IMR-90 (cell line): Measurements from ENCODE around the gene NADSYN1. TPM values are rescaled to one million over a fixed set of nuclear protein-coding genes. Genes with fewer than 3 reads are reported as not detected.

Source experiments
- ATAC-seq: fragments of 200-7000 bp; cut with Tn5 transposase; 2 replicates; pipeline ENCODE4 v1.9.1; 2020; ENCODE audit warnings: low read depth, mild to moderate bottlenecking, moderate library complexity
- BruUV-seq: library from RNA; stranded (reverse); fragments of 400-500 nt; replicated peaks from 2 replicates; lab custom pipeline; 2021; lab: Mats Ljungman, UMichigan
- CTCF ChIA-PET: fragments of 300-600 bp; formaldehyde crosslinking; extraction: SDS; loops from one replicate; lab custom pipeline; 2021; ENCODE audit warnings: antibody characterized with exemption; lab: Yijun Ruan, JAX
- POLR2A ChIA-PET: fragments of 300-600 bp; sonication (Branson Sonifier 250); formaldehyde crosslinking; loops from one replicate; lab custom pipeline; 2022; ENCODE audit warnings: antibody characterized with exemption; ENCODE audit not compliant: unreplicated experiment; lab: Charles Lee
- DNase-seq: peaks from one replicate; pipeline ENCODE4 v3.0.0; 2013
- H2AFZ ChIP-seq: replicated peaks from 2 replicates; pipeline ENCODE3; 2013; ENCODE audit warnings: low read length, mild to moderate bottlenecking; ENCODE audit not compliant: poor library complexity
- H2AK5ac ChIP-seq: 2 replicates; pipeline ENCODE4 v1.6.1; 2013; ENCODE audit warnings: low read depth, low read length, inconsistent platforms
- H2AK9ac ChIP-seq: replicated peaks from 2 replicates; pipeline ENCODE3; 2013; ENCODE audit warnings: mild to moderate bottlenecking, low read depth, low read length, moderate library complexity; ENCODE audit not compliant: poor library complexity
- H2BK120ac ChIP-seq: 2 replicates; pipeline ENCODE4 v1.6.1; 2013; ENCODE audit warnings: low read depth, low read length, inconsistent platforms
- H2BK15ac ChIP-seq: 3 replicates; pipeline ENCODE4 v1.6.1; 2013; ENCODE audit warnings: low read depth, low read length, inconsistent platforms
- H2BK20ac ChIP-seq: 2 replicates; pipeline ENCODE4 v1.6.1; 2013; ENCODE audit warnings: low read depth, mild to moderate bottlenecking, inconsistent platforms, low read length, moderate library complexity
- H2BK5ac ChIP-seq: 2 replicates; pipeline ENCODE4 v1.6.1; 2013; ENCODE audit warnings: mild to moderate bottlenecking, low read depth, low read length, inconsistent platforms; ENCODE audit not compliant: poor library complexity, severe bottlenecking
- H3K14ac ChIP-seq: replicated peaks from 2 replicates; pipeline ENCODE4 v1.6.1; 2013; ENCODE audit warnings: low read depth, low read length, inconsistent platforms
- H3K18ac ChIP-seq: 2 replicates; pipeline ENCODE4 v1.6.1; 2013; ENCODE audit warnings: low read depth, low read length, control low read depth
- H3K23ac ChIP-seq: 2 replicates; pipeline ENCODE4 v1.6.1; 2013; ENCODE audit warnings: low read depth, low read length, inconsistent platforms
- H3K27ac ChIP-seq: 2 replicates; pipeline ENCODE4 v1.5.1; 2013; ENCODE audit warnings: mild to moderate bottlenecking, control low read depth, low read length; ENCODE audit not compliant: insufficient read depth
- H3K27me3 ChIP-seq: 2 replicates; pipeline ENCODE4 v1.6.1; 2013; ENCODE audit warnings: low read length; ENCODE audit not compliant: control insufficient read depth, insufficient read depth
- H3K36me3 ChIP-seq: 2 replicates; pipeline ENCODE4 v1.6.1; 2013; ENCODE audit warnings: low read length, mixed read lengths; ENCODE audit not compliant: control insufficient read depth, insufficient read depth
- H3K4ac ChIP-seq: 2 replicates; pipeline ENCODE4 v1.6.1; 2013; ENCODE audit warnings: low read depth, low read length, inconsistent platforms
- H3K4me1 ChIP-seq: 2 replicates; pipeline ENCODE4 v1.6.1; 2013; ENCODE audit warnings: low read length, mixed read lengths; ENCODE audit not compliant: control insufficient read depth, insufficient read depth
- H3K4me2 ChIP-seq: 2 replicates; pipeline ENCODE4 v1.6.1; 2013; ENCODE audit warnings: low read depth, mild to moderate bottlenecking, control low read depth, low read length, moderate library complexity
- H3K4me3 ChIP-seq: 2 replicates; pipeline ENCODE4 v1.5.1; 2013; ENCODE audit warnings: low read depth, mild to moderate bottlenecking, control low read depth, low read length, moderate library complexity; ENCODE audit not compliant: insufficient read depth
- H3K56ac ChIP-seq: 2 replicates; pipeline ENCODE4 v1.6.1; 2013; ENCODE audit warnings: low read length, inconsistent platforms; ENCODE audit not compliant: insufficient read depth; ENCODE audit errors: extremely low read depth
- H3K79me1 ChIP-seq, 2 experiments: 2 replicates each; pipeline ENCODE4 v1.6.1; 2013; ENCODE audit warnings: low read length in 2 of 2, inconsistent platforms in 1 of 2, low read depth in 1 of 2
- H3K9ac ChIP-seq: 2 replicates; pipeline ENCODE4 v1.6.1; 2013; ENCODE audit warnings: low read depth, low read length, control low read depth
- H3K9me1 ChIP-seq: 2 replicates; pipeline ENCODE4 v1.6.1; 2013; ENCODE audit warnings: low read length, inconsistent platforms; ENCODE audit not compliant: insufficient read depth
- H3K9me3 ChIP-seq: 2 replicates; pipeline ENCODE4 v1.6.1; 2013; ENCODE audit warnings: low read length; ENCODE audit not compliant: control insufficient read depth, insufficient read depth
- H4K20me1 ChIP-seq: 2 replicates; pipeline ENCODE4 v1.6.1; 2013; ENCODE audit warnings: low read length, inconsistent platforms; ENCODE audit not compliant: insufficient read depth
- H4K5ac ChIP-seq: 2 replicates; pipeline ENCODE4 v1.6.1; 2013; ENCODE audit warnings: mild to moderate bottlenecking, low read depth, low read length, control low read depth
- H4K8ac ChIP-seq, 2 experiments: 2 replicates each; pipeline ENCODE4 v1.6.1; 2013; ENCODE audit warnings: low read depth in 2 of 2, low read length in 2 of 2, control low read depth in 1 of 2, inconsistent platforms in 1 of 2
- H4K91ac ChIP-seq: 2 replicates; pipeline ENCODE4 v1.6.1; 2013; ENCODE audit warnings: low read depth, low read length, inconsistent platforms; ENCODE audit not compliant: insufficient read depth
- BHLHE40 ChIP-seq: fragments of 150-350 bp; IDR thresholded peaks from 2 replicates; pipeline ENCODE4 v1.6.1; 2016; ENCODE audit warnings: mild to moderate bottlenecking, low read depth, low read length
- CEBPB ChIP-seq: IDR thresholded peaks from 2 replicates; pipeline ENCODE4 v1.6.1; 2012; ENCODE audit warnings: low read depth, low read length, improper control_type of control experiment
- CHD1 ChIP-seq: IDR thresholded peaks from 2 replicates; pipeline ENCODE4 v1.6.1; 2012; ENCODE audit warnings: low read depth, low read length, improper control_type of control experiment
- FOS ChIP-seq: fragments of 150-350 bp; IDR thresholded peaks from 2 replicates; pipeline ENCODE4 v1.6.1; 2016; ENCODE audit warnings: low read depth, low read length
- MAFK ChIP-seq: IDR thresholded peaks from 2 replicates; pipeline ENCODE4 v1.6.1; 2012; ENCODE audit warnings: low read depth, low read length, improper control_type of control experiment
- MAZ ChIP-seq: IDR thresholded peaks from 2 replicates; pipeline ENCODE4 v1.6.1; 2012; ENCODE audit warnings: low read depth, mild to moderate bottlenecking, low read length, improper control_type of control experiment, moderate library complexity, borderline replicate concordance
- MXI1 ChIP-seq: IDR thresholded peaks from 2 replicates; pipeline ENCODE4 v1.6.1; 2012; ENCODE audit warnings: low read depth, mild to moderate bottlenecking, low read length, moderate library complexity, borderline replicate concordance
- POLR2A ChIP-seq: IDR thresholded peaks from 2 replicates; pipeline ENCODE4 v1.6.1; 2012; ENCODE audit warnings: mild to moderate bottlenecking, low read depth, low read length
- RCOR1 ChIP-seq: IDR thresholded peaks from 2 replicates; pipeline ENCODE4 v1.6.1; 2012; ENCODE audit warnings: mild to moderate bottlenecking, low read length, improper control_type of control experiment; ENCODE audit not compliant: insufficient replicate concordance
- RFX5 ChIP-seq: IDR thresholded peaks from 2 replicates; pipeline ENCODE4 v1.8.0; 2012; ENCODE audit warnings: low read depth, mild to moderate bottlenecking, low read length, moderate library complexity
- SMC3 ChIP-seq: fragments of 150-350 bp; IDR thresholded peaks from 2 replicates; pipeline ENCODE4 v1.6.1; 2016; ENCODE audit warnings: low read depth, mild to moderate bottlenecking, antibody characterized with exemption, low read length, moderate library complexity
- WGBS, 2 experiments: methylation state at CpG; one replicate each; pipeline versions ENCODE4 v1.1.5 to v1.1.7; 2013; ENCODE audit warnings: missing lambda C conversion rate in 2 of 2; ENCODE audit not compliant: insufficient read length in 1 of 2; ENCODE audit errors: extremely low coverage in 2 of 2; 5-methylcytosine and 5-hydroxymethylcytosine counted together
- dilution Hi-C: fragments of 300-500 bp; cut with HindIII; formaldehyde crosslinking; loops from one replicate; pipeline ENCODE4 v1.14.3; 2018; ENCODE audit warnings: low sequenced_read_pairs; ENCODE audit not compliant: unreplicated experiment
- in situ Hi-C: fragments of 300-500 bp; cut with MboI; formaldehyde crosslinking; loops from 3 replicates; pipeline ENCODE4 v1.14.3; 2019; ENCODE audit warnings: low sequenced_read_pairs, inconsistent platforms, mixed read lengths
- intact Hi-C: fragments of 100-400 bp; cut with micrococcal nuclease; formaldehyde crosslinking; loops from 2 replicates; pipeline ENCODE4 v1.10.0; 2022
- polyA plus RNA-seq, 3 experiments: library from polyadenylated mRNA; depleted of rRNA; stranded (reverse); fragments of >200 nt; gene quantifications; 2 replicates each; pipeline ENCODE4 v1.2.3, GENCODE V29; 2012; ENCODE audit warnings: low replicate concordance in 1 of 3
- total RNA-seq: library from RNA; depleted of rRNA; stranded (reverse); fragments of >200 nt; gene quantifications from 2 replicates; pipeline ENCODE4 v1.2.3, GENCODE V29; 2012
- TF ChIP-seq, protein P1 (sequence below): conservative IDR thresholded peaks from 2 replicates; pipeline ENCODE4 v1.5.1; 2012; ENCODE audit warnings: mild to moderate bottlenecking, low read depth, low read length, improper control_type of control experiment
- TF ChIP-seq, protein P2 (sequence below): fragments of 150-350 bp; IDR thresholded peaks from 2 replicates; pipeline ENCODE4 v1.6.1; 2017; ENCODE audit warnings: mild to moderate bottlenecking, antibody characterized with exemption, low read length, low read depth

NADSYN1 gene
- total and polyA plus RNA-seq, 2 of the 4 experiments (the other 2 are of a cell fraction) = 69.5 to 70.4 TPM

DNA sequence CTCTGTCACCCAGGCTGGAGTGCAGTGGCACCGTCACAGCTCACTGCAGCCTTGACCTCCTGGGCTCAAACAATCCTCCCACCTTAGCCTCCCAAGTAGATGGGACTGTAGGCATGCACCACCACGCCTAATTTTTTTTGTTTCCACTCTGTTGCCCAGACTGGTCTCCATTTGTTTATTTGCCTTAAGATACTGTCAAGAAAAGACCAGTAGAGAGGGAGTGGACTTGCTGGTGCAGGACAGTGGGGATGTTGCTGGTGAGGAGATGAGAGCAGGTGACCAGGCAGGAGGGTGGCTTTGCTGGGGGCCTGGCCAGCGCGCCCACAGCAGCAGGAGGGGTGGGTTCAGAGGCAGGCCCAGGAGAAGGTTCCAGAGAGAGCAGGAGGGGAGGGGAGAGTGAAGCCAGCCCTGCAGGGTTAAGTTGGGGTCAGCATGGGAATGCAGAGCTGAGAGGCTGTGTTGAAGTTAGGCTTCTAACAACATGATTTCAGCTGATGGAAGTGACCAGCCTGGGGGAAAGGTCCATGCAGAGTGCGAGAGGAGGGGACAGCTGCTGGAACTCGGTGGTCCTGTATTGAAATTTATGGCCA lies 35.8 kb downstream of the NADSYN1 start:
- H3K4ac ChIP-seq = no peak overlapping the region
- BruUV-seq = no TSS peak
- no peak overlapping the region for H2AK5ac ChIP-seq
- H4K91ac ChIP-seq = no peak overlapping the region
- intact Hi-C loops (no loop called here), in situ Hi-C loops (no loop called here), dilution Hi-C loops (no loop called here)
- peaks cover 4 to 5% of the 10 kb centered on the region in 2 experiments; a peak in 2 of 4 replicates for H3K79me1 ChIP-seq
- ChIA-PET POLR2A (no interaction called here), CTCF (no interaction called here)
- H2BK15ac ChIP-seq = no peak overlapping the region
- no peak overlapping the region for H4K8ac ChIP-seq
- no peak overlapping the region for H3K18ac ChIP-seq
- DNase-seq = peak; percentile 4
- no peak overlapping the region for H3K56ac ChIP-seq
- no peak overlapping the region for H3K4me3 ChIP-seq
- no peak overlapping the region for H4K5ac ChIP-seq
- ATAC-seq = peak; percentile 64
- H3K4me2 ChIP-seq = no peak overlapping the region
- peak overlapping the region; percentile 8 for H2AFZ ChIP-seq
- TF ChIP-seq RFX5 (no peak), CHD1 (no peak), POLR2A (no peak), BHLHE40 (no peak), MAZ (no peak), MAFK (no peak), MXI1 (no peak), SMC3 (no peak), RCOR1 (no peak), FOS (no peak), CEBPB (no peak)
- TF ChIP-seq, protein P1, sequence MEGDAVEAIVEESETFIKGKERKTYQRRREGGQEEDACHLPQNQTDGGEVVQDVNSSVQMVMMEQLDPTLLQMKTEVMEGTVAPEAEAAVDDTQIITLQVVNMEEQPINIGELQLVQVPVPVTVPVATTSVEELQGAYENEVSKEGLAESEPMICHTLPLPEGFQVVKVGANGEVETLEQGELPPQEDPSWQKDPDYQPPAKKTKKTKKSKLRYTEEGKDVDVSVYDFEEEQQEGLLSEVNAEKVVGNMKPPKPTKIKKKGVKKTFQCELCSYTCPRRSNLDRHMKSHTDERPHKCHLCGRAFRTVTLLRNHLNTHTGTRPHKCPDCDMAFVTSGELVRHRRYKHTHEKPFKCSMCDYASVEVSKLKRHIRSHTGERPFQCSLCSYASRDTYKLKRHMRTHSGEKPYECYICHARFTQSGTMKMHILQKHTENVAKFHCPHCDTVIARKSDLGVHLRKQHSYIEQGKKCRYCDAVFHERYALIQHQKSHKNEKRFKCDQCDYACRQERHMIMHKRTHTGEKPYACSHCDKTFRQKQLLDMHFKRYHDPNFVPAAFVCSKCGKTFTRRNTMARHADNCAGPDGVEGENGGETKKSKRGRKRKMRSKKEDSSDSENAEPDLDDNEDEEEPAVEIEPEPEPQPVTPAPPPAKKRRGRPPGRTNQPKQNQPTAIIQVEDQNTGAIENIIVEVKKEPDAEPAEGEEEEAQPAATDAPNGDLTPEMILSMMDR = no peak
- TF ChIP-seq, protein P2, sequence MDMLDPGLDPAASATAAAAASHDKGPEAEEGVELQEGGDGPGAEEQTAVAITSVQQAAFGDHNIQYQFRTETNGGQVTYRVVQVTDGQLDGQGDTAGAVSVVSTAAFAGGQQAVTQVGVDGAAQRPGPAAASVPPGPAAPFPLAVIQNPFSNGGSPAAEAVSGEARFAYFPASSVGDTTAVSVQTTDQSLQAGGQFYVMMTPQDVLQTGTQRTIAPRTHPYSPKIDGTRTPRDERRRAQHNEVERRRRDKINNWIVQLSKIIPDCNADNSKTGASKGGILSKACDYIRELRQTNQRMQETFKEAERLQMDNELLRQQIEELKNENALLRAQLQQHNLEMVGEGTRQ = no peak
- no peak overlapping the region for H3K27ac ChIP-seq
- H3K14ac ChIP-seq = no peak overlapping the region
- H4K20me1 ChIP-seq = no peaks in the 10 kb centered on the region; the same call in 1 of the 2 replicates
- H3K27me3 ChIP-seq = no peaks in the 10 kb centered on the region
- peaks cover 28% of the 10 kb centered on the region for H3K9me1 ChIP-seq
- no peak overlapping the region for H2BK20ac ChIP-seq
- H3K36me3 ChIP-seq = peaks cover 52% of the 10 kb centered on the region
- H3K9me3 ChIP-seq = no peaks in the 10 kb centered on the region
- no CpG with 5 or more reads among the region's 6 CpGs for WGBS, 2 experiments
- no peak overlapping the region for H2BK5ac ChIP-seq
- H2BK120ac ChIP-seq = no peak overlapping the region
- no peak overlapping the region for H3K23ac ChIP-seq
- H3K9ac ChIP-seq = no peak overlapping the region
- H2AK9ac ChIP-seq = peak overlapping the region; percentile 23
- H3K4me1 ChIP-seq = peaks cover 11% of the 10 kb centered on the region; the same call in 1 of the 2 replicates
